GM19239 (cell line): ENCODE data around the gene TTC33.
A peak's percentile ranks its signal among the peaks of the same experiment; 100 is the strongest.
"Not testable (repeated sequence)": the region's sequence is repeated elsewhere in the genome, so short reads cannot be mapped to it uniquely, and the experiment has no call there.

Experiments used
- DNase-seq: peaks from one replicate; pipeline ENCODE4 v3.0.0; 2011; ENCODE audit warnings: low spot score; ENCODE audit not compliant: insufficient read length
- FAIRE-seq: peaks from 2 replicates; lab custom pipeline; 2011; peaks lifted over from hg19 to GRCh38; lab: Jason Lieb, UNC

TTC33 gene

GRCh38 chr5:40623480-40624420 is 132.0 kb downstream of the TTC33 start:
- no peak for FAIRE-seq
- no peak for DNase-seq

- no peak for FAIRE-seq
These were observed 133.1 kb downstream of the TTC33 start for GRCh38 chr5:40622463-40623252.

GRCh38 chr5:40619421-40619820 is 136.3 kb downstream of the TTC33 start:
- no peak for DNase-seq
- no peak for FAIRE-seq

More at GRCh38 chr5:40622463-40623252, 133.1 kb downstream of the TTC33 start:
- no peak for DNase-seq

- DNase-seq (no peak), FAIRE-seq (no peak)
These were observed 136.8 kb downstream of the TTC33 start for GRCh38 chr5:40618926-40619325.

GRCh38 chr5:40616781-40617180 is 139.0 kb downstream of the TTC33 start:
- no peak for FAIRE-seq
- no peak for DNase-seq

- no peak for DNase-seq
- FAIRE-seq: no peak
These were observed 140.1 kb downstream of the TTC33 start for GRCh38 chr5:40615586-40616170.

GRCh38 chr5:40614923-40615585 is 140.7 kb downstream of the TTC33 start:
- DNase-seq: no peak
- no peak for FAIRE-seq

- no peak for DNase-seq
- no peak for FAIRE-seq
These were observed 141.3 kb downstream of the TTC33 start for GRCh38 chr5:40614466-40614865.

- DNase-seq (no peak), FAIRE-seq (no peak)
These were observed 148.6 kb downstream of the TTC33 start for GRCh38 chr5:40607202-40607601.

GRCh38 chr5:40606077-40606765 is 149.5 kb downstream of the TTC33 start:
- DNase-seq (no peak), FAIRE-seq (no peak)

- FAIRE-seq: no peak
- no peak for DNase-seq
These were observed 150.3 kb downstream of the TTC33 start for GRCh38 chr5:40605295-40605958.

GRCh38 chr5:40603378-40603777 is 152.4 kb downstream of the TTC33 start:
- no peak for FAIRE-seq
- DNase-seq: no peak

GRCh38 chr5:40601198-40601868 is 154.4 kb downstream of the TTC33 start:
- FAIRE-seq: no peak

GRCh38 chr5:40600383-40600782 is 155.4 kb downstream of the TTC33 start:
- no peak for DNase-seq
- FAIRE-seq: no peak

More at GRCh38 chr5:40601198-40601868, 154.4 kb downstream of the TTC33 start:
- DNase-seq: no peak

- FAIRE-seq: no peak
- no peak for DNase-seq
These were observed 156.1 kb downstream of the TTC33 start for GRCh38 chr5:40599676-40600075.

GRCh38 chr5:40594811-40595210 is 160.9 kb downstream of the TTC33 start:
- DNase-seq: no peak
- no peak for FAIRE-seq

GRCh38 chr5:40591727-40592396 is 163.9 kb downstream of the TTC33 start:
- DNase-seq: not testable (repeated sequence)
- peak; percentile 90 for FAIRE-seq

- FAIRE-seq (no peak), DNase-seq (no peak)
These were observed 168.4 kb downstream of the TTC33 start for GRCh38 chr5:40587376-40587775.
